AG10803 (cell line): ENCODE results near the gene MDM1.

ENCODE experiments used
- DNase-seq: peaks from one replicate; pipeline ENCODE4 v3.0.0; 2010; ENCODE audit warnings: low read depth
- H3K4me3 ChIP-seq: 2 replicates; pipeline ENCODE4 v1.5.1; 2011; ENCODE audit warnings: mild to moderate bottlenecking, low read length, control low read depth
- TF ChIP-seq, protein P1 (sequence below): conservative IDR thresholded peaks from 2 replicates; pipeline ENCODE4 v1.5.1; 2011; ENCODE audit warnings: mild to moderate bottlenecking, low read length, control low read depth, inconsistent platforms

Gene MDM1

DNA sequence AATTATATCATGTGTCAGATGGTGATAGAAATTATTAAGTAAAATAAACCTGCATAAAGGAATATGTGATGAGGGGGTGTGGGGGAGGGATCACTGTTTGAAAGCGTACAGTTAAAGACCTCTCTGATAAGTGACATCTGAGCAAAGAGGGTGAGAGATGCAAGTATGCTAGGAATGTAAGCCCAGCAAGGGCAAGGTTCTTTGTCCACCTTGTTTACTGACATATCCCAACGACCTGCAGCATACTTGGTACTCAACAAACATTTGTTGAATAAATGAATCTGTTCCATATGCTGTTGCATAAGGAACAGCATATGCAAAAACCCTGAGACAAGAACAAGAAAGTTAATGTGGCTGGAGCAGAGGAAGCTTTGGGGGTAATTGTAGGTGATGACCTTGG is 12.0 kb upstream of the MDM1 start:
- no peak for DNase-seq
- TF ChIP-seq, protein P1, sequence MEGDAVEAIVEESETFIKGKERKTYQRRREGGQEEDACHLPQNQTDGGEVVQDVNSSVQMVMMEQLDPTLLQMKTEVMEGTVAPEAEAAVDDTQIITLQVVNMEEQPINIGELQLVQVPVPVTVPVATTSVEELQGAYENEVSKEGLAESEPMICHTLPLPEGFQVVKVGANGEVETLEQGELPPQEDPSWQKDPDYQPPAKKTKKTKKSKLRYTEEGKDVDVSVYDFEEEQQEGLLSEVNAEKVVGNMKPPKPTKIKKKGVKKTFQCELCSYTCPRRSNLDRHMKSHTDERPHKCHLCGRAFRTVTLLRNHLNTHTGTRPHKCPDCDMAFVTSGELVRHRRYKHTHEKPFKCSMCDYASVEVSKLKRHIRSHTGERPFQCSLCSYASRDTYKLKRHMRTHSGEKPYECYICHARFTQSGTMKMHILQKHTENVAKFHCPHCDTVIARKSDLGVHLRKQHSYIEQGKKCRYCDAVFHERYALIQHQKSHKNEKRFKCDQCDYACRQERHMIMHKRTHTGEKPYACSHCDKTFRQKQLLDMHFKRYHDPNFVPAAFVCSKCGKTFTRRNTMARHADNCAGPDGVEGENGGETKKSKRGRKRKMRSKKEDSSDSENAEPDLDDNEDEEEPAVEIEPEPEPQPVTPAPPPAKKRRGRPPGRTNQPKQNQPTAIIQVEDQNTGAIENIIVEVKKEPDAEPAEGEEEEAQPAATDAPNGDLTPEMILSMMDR: no peak

DNA sequence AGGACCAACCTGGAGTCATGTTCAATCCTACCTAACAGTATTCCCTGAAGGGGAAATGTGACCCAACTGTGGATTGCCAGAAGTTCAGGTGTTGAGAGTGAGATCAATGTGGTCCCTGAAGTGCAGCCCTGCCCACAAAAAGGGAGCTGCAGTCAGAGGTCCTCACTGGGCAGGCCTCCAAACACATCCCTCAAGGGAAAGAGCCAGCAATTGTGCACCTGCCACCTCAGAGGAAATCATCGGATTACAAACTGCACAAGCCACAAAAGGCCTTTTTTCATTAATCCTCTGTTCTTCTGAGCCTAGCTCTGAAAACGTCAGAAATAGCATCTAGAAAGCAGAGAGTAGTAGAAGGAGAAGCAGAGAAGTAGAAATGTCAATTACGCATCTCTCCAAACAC is 10.8 kb upstream of the MDM1 start:
- H3K4me3 ChIP-seq: no peak overlapping the region
- TF ChIP-seq, protein P1: no peak

More for the DNA sequence above, 12.0 kb upstream of the MDM1 start:
- H3K4me3 ChIP-seq: no peak overlapping the region

DNA sequence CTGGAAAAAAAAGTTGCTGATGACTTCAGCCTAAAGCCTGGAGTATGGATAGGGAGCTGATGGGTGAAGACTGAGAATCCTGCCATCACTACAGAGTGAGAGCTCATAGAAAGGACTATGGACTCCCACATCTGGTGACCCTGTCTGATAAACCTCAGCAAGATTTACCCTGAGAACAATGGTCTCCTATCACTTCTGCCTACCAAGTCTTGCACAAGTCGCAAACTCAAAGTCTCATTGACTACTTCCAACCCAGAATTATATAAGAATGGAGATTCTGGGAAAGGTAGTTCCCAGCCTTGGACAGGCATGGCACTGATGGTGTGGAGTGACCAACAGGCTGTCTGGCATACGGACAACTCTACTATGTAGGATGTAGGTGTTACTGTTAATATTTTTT is 9.7 kb upstream of the MDM1 start:
- DNase-seq: no peak
- TF ChIP-seq, protein P1: no peak
- no peak overlapping the region for H3K4me3 ChIP-seq

More for the DNA sequence above, 10.8 kb upstream of the MDM1 start:
- no peak for DNase-seq

DNA sequence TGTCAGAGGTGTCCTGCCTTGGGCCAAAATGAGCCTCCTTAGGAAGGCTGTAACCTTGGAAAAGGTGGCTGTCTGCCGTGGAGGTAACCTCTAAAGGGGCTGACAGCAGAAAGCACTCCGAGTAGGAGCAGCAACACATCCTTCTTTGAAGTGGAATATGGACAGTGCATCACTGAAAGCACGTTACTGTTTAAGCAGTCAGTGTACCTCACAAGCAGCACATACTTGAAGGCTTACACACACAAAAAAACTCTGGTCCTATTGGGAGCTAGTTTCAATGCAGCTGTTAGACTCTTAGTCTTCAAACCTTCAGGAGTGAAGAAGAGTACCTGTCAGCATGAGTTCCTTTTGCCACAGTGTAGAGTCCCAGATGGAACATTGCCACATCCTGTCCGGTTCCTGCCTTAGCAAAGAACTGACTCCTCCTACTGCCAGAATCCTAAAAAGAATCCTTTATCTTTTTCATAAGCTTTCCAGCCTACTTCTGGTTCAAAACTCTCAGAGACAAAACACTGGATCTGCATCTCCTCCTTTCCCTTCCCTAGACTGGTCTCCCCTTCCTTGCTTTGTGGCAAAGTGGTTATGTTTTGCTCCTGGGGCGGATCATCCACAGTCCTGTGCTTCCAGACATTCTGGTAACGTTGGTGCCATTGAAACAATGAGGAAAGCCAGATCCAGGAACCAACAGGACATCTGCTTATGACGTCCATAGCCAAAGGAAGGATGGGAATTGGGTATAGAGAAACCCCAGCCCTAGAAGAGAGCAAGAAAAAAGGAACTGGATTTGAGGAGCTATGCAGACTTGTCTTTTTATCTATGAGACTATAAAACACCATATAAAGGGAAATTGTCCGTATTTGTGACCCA is 8.5 kb upstream of the MDM1 start:
- DNase-seq: peak; percentile 16
- TF ChIP-seq, protein P1: no peak

DNA sequence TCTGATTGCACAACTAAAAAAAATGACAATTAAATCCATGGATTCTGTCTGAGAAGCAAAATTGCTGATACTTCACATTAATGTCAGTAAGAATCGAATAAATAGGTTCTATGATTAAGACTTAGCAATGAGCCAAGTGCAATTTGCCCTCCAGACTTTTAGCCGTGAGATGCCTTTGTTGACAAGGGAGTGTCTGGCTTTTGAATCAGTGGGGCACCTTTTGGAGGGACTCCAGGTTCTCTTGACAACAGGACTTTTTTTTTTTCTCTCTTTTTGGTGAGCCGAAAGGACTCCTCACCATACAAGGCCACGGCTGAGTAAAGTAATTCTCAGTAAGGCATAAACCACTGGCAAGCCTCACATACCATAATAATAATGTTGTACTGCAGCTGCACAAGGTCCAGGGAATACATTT is 4.7 kb upstream of the MDM1 start:
- TF ChIP-seq, protein P1: no peak
- no peak for DNase-seq
- H3K4me3 ChIP-seq: no peak overlapping the region

More for the DNA sequence above, 8.5 kb upstream of the MDM1 start:
- no peak overlapping the region for H3K4me3 ChIP-seq

DNA sequence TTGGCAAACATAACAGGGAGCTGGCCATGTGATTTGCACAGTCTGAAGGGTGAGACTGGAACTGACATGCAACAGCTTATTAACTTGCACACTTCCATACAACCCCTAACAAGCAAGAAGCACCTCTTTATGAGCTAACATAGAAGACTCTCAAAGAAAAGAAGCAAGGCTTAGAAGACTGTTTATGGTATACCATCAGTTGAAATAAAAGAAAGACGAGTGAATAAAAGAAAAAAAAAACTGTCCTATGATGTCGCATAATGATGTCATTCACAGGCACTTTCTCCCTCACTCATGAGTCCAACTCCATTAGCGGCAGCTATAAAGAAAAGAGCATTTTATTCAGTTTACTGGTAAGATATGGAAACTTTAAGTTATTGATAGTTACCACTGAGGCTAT is 3.3 kb upstream of the MDM1 start:
- H3K4me3 ChIP-seq: no peak overlapping the region
- TF ChIP-seq, protein P1: no peak
- DNase-seq: no peak

DNA sequence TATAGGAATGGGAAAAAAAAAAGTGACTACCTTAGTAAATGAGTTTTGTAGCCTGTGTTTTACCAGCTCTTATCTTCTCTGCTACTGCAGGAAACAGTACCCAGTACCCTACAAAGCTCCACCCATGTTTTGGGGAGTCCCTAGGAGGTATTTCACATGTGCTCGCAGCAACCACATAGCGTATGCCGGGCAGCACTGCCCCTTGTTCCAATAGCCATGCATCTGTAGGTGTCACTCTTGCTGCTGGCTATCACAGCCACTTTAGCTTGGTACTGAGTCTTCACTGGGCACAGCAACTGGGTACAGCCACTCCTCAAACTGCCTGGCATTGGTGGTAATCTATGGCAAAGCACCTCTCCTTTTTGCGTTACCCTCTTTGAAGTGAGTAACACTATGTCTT is 2.0 kb upstream of the MDM1 start:
- DNase-seq: no peak
- H3K4me3 ChIP-seq: no peak overlapping the region
- TF ChIP-seq, protein P1: no peak
